Measurements from ENCODE around the gene IL6ST.
"Not testable (repeated sequence)": the region's sequence is repeated elsewhere in the genome, so short reads cannot be mapped to it uniquely, and the experiment has no call there.

IL6ST gene

DNA sequence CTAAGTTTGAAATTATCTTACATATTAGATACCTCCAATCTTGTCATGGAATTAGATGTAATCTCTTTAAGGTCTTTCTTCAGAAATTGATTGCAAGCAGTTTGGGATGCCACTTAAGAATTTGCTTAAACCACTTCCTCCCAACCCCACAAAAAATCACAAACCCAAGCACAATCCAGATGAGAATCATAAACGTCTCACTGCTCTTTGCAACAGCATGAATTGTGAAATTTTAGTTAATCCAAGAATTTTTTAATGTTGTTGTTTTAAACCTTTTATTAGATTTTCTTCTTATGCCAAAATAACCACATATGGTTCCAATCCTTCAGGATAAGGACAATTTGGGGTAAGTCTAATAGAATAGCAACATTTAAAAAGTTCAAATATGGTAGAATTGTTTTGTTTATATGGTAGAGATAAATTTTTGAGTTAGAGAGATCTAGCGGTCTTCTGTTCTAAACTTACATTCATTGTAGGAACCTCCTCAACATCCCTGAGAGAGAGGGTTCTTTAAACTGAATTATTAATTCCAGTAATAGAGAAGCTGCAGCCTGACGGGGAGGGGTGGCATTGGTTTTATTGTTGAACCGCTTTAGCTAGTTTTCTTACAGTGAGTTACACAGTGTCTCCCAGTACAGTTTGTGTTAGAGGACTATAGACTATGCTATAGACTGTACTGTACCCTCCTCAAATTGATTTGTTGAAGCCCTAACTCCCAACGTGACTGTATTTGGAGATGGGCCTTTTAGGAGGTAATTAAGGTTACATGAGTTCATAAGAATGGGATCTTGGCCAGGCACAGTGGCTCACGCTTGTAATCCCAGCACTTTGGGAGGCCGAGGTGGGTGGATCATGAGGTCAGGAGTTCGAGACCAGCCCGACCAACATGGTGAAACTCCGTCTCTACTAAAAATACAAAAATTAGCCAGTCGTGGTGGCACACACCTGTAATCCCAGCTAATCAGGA is 24.8 kb upstream of the IL6ST start:
- no peak overlapping the region for H3K4me2 ChIP-seq (ENCODE audit: low read depth, low read length, poor library complexity, severe bottlenecking)
- no peaks in the 10 kb centered on the region for H3K4me1 ChIP-seq (ENCODE audit: insufficient read depth, low read length, poor library complexity, severe bottlenecking)
- no peaks in the 10 kb centered on the region for H3K9me2 ChIP-seq (replicated peaks; ENCODE audit: low read depth, low read length)
- H3K9ac ChIP-seq (ENCODE audit: low read depth, low read length, poor library complexity, severe bottlenecking): no peak overlapping the region
- H2AFZ ChIP-seq (ENCODE audit: low read length): no peak overlapping the region
- no peaks in the 10 kb centered on the region for H3F3A ChIP-seq (ENCODE audit: low read depth)
- TF ChIP-seq, protein P1, sequence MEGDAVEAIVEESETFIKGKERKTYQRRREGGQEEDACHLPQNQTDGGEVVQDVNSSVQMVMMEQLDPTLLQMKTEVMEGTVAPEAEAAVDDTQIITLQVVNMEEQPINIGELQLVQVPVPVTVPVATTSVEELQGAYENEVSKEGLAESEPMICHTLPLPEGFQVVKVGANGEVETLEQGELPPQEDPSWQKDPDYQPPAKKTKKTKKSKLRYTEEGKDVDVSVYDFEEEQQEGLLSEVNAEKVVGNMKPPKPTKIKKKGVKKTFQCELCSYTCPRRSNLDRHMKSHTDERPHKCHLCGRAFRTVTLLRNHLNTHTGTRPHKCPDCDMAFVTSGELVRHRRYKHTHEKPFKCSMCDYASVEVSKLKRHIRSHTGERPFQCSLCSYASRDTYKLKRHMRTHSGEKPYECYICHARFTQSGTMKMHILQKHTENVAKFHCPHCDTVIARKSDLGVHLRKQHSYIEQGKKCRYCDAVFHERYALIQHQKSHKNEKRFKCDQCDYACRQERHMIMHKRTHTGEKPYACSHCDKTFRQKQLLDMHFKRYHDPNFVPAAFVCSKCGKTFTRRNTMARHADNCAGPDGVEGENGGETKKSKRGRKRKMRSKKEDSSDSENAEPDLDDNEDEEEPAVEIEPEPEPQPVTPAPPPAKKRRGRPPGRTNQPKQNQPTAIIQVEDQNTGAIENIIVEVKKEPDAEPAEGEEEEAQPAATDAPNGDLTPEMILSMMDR (conservative IDR thresholded peaks at IDR 0.05; ENCODE audit: low read length): no peak
- TF ChIP-seq EZH2phosphoT487 (IDR thresholded peaks at IDR 0.05; ENCODE audit: borderline replicate concordance): no peak
- H4K20me1 ChIP-seq (ENCODE audit: insufficient read depth, low read length, poor library complexity, severe bottlenecking): no peaks in the 10 kb centered on the region
- no peaks in the 10 kb centered on the region for H3K79me2 ChIP-seq (ENCODE audit: insufficient read depth, low read length)
- no peak overlapping the region for H3K4me3 ChIP-seq (ENCODE audit: low read length, poor library complexity, severe bottlenecking)
- no peaks in the 10 kb centered on the region for H3K9me3 ChIP-seq (ENCODE audit: insufficient read depth, low read depth, low read length)
- no peaks in the 10 kb centered on the region for H3K36me3 ChIP-seq (ENCODE audit: insufficient read depth, low read length)
- no peaks in the 10 kb centered on the region for H3K27me3 ChIP-seq (ENCODE audit: insufficient read depth, low read length, poor library complexity, severe bottlenecking)

DNA sequence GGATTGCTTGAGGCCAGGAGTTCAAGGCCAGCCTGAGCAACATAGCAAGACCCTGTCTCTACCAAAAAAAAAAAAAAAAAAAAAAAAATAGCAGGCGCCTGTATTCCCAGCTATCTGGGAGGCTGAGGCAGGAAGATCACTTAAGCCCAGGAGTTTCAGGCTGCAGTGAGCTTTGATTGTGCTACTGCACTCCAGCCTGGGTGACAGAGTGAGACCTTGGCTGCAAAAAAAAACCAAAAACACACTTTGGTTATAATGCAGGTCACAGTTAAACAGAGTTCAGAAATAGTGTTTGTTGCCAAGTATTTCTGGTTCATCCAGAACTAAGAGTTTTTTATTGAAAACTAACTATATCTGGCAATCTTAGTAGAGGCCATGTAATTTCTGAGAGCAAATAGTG is 24.1 kb upstream of the IL6ST start:
- no peaks in the 10 kb centered on the region for H3K9me3 ChIP-seq (ENCODE audit: insufficient read depth, low read depth, low read length)
- no peaks in the 10 kb centered on the region for H3K27me3 ChIP-seq (ENCODE audit: insufficient read depth, low read length, poor library complexity, severe bottlenecking)
- no peak overlapping the region for H3K9ac ChIP-seq (ENCODE audit: low read depth, low read length, poor library complexity, severe bottlenecking)
- no peak overlapping the region for H3K4me2 ChIP-seq (ENCODE audit: low read depth, low read length, poor library complexity, severe bottlenecking)
- H3K36me3 ChIP-seq (ENCODE audit: insufficient read depth, low read length): no peaks in the 10 kb centered on the region
- no peaks in the 10 kb centered on the region for H3K9me2 ChIP-seq (replicated peaks; ENCODE audit: low read depth, low read length)
- no peak overlapping the region for H3K4me3 ChIP-seq (ENCODE audit: low read length, poor library complexity, severe bottlenecking)
- TF ChIP-seq, protein P1 (conservative IDR thresholded peaks at IDR 0.05; ENCODE audit: low read length): no peak
- TF ChIP-seq EZH2phosphoT487 (IDR thresholded peaks at IDR 0.05; ENCODE audit: borderline replicate concordance): no peak
- H3F3A ChIP-seq (ENCODE audit: low read depth): no peaks in the 10 kb centered on the region
- no peaks in the 10 kb centered on the region for H3K79me2 ChIP-seq (ENCODE audit: insufficient read depth, low read length)
- H3K4me1 ChIP-seq (ENCODE audit: insufficient read depth, low read length, poor library complexity, severe bottlenecking): no peaks in the 10 kb centered on the region
- no peak overlapping the region for H2AFZ ChIP-seq (ENCODE audit: low read length)
- H4K20me1 ChIP-seq (ENCODE audit: insufficient read depth, low read length, poor library complexity, severe bottlenecking): no peaks in the 10 kb centered on the region

DNA sequence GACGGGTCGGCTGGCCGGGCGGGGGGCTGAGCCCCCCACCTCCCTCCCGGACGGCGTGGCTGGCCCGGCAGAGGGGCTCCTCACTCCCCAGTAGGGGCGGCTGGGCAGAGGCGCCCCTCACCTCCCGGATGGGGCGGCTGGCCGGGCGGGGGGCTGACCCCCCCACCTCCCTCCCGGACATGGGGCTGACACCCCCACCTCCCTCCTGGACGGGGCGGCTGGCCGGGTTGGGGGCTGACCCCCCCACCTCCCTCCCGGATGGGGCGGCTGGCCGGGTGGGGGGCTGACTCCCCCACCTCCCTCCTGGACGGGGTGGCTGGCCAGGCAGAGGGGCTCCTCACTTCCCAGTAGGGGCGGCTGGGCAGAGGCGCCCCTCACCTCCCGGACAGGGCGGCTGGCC is 19.9 kb upstream of the IL6ST start:
- not testable (repeated sequence) for H4K20me1 ChIP-seq (ENCODE audit: insufficient read depth, low read length, poor library complexity, severe bottlenecking); H3K36me3 ChIP-seq (ENCODE audit: insufficient read depth, low read length); H3K4me3 ChIP-seq (ENCODE audit: low read length, poor library complexity, severe bottlenecking); H3K79me2 ChIP-seq (ENCODE audit: insufficient read depth, low read length); H3K9ac ChIP-seq (ENCODE audit: low read depth, low read length, poor library complexity, severe bottlenecking); H2AFZ ChIP-seq (ENCODE audit: low read length); H3K4me2 ChIP-seq (ENCODE audit: low read depth, low read length, poor library complexity, severe bottlenecking); H3K27me3 ChIP-seq (ENCODE audit: insufficient read depth, low read length, poor library complexity, severe bottlenecking); H3K9me3 ChIP-seq (ENCODE audit: insufficient read depth, low read depth, low read length); H3K9me2 ChIP-seq (replicated peaks; ENCODE audit: low read depth, low read length); H3F3A ChIP-seq (ENCODE audit: low read depth)
- peaks cover 13% of the 10 kb centered on the region for H3K4me1 ChIP-seq (ENCODE audit: insufficient read depth, low read length, poor library complexity, severe bottlenecking)

DNA sequence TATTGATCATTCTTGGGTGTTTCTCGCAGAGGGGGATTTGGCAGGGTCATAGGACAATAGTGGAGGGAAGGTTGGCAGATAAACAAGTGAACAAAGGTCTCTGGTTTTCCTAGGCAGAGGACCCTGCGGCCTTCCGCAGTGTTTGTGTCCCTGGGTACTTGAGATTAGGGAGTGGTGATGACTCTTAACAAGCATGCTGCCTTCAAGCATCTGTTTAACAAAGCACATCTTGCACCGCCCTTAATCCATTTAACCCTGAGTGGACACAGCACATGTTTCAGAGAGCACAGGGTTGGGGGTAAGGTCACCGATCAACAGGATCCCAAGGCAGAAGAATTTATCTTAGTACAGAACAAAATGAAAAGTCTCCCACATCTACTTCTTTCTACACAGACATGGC is 19.2 kb upstream of the IL6ST start:
- not testable (repeated sequence) for H3K4me2 ChIP-seq (ENCODE audit: low read depth, low read length, poor library complexity, severe bottlenecking); H4K20me1 ChIP-seq (ENCODE audit: insufficient read depth, low read length, poor library complexity, severe bottlenecking); H3K9me3 ChIP-seq (ENCODE audit: insufficient read depth, low read depth, low read length); H3F3A ChIP-seq (ENCODE audit: low read depth); H2AFZ ChIP-seq (ENCODE audit: low read length); H3K36me3 ChIP-seq (ENCODE audit: insufficient read depth, low read length); H3K9me2 ChIP-seq (replicated peaks; ENCODE audit: low read depth, low read length); H3K27me3 ChIP-seq (ENCODE audit: insufficient read depth, low read length, poor library complexity, severe bottlenecking); H3K4me3 ChIP-seq (ENCODE audit: low read length, poor library complexity, severe bottlenecking); H3K9ac ChIP-seq (ENCODE audit: low read depth, low read length, poor library complexity, severe bottlenecking); H3K79me2 ChIP-seq (ENCODE audit: insufficient read depth, low read length)
- peaks cover 13% of the 10 kb centered on the region for H3K4me1 ChIP-seq (ENCODE audit: insufficient read depth, low read length, poor library complexity, severe bottlenecking)

Measured in Loucy (cell line).